HepG2 (cell line): ENCODE results near the gene SRGAP3. TPM values are rescaled to one million over a fixed set of nuclear protein-coding genes. Genes with fewer than 3 reads are reported as not detected.
A peak's percentile ranks its signal among the peaks of the same experiment; 100 is the strongest.

Source experiments
- CCDC6 ChIP-seq: sonication (generic); formaldehyde crosslinking; IDR thresholded peaks from 2 replicates; pipeline ENCODE4 v1.8.1; 2022; ENCODE audit warnings: mild to moderate bottlenecking, missing genetic modification reagents, moderate library complexity
- FIP1L1 ChIP-seq: fragments of 200-400 bp; formaldehyde crosslinking; IDR thresholded peaks from 2 replicates; pipeline ENCODE4 v1.6.1; 2018; ENCODE audit warnings: low read depth, mild to moderate bottlenecking, low read length, moderate library complexity, borderline replicate concordance; ENCODE audit not compliant: insufficient read depth
- HBP1 ChIP-seq: IDR thresholded peaks from 2 replicates; pipeline ENCODE4 v1.6.1; 2016; ENCODE audit warnings: low read depth, control low read depth
- HIVEP1 ChIP-seq: sonication (generic); formaldehyde crosslinking; IDR thresholded peaks from 2 replicates; pipeline ENCODE4 v1.4.0; 2020; ENCODE audit warnings: mild to moderate bottlenecking, missing genetic modification reagents
- HMG20B ChIP-seq: conservative IDR thresholded peaks from 2 replicates; pipeline ENCODE4 v1.6.1; 2016; ENCODE audit warnings: missing genetic modification reagents, missing compliant biosample characterization
- JUNB ChIP-seq: sonication (generic); formaldehyde crosslinking; IDR thresholded peaks from 2 replicates; pipeline ENCODE4 v1.8.0; 2022; ENCODE audit warnings: missing genetic modification reagents, mild to moderate bottlenecking, borderline replicate concordance
- NR2F6 ChIP-seq, 2 experiments: IDR thresholded peaks; 2 replicates each; pipeline ENCODE4 v1.6.1; 2016; ENCODE audit warnings: antibody characterized with exemption in 1 of 2, mild to moderate bottlenecking in 1 of 2
- SCMH1 ChIP-seq: sonication (generic); formaldehyde crosslinking; IDR thresholded peaks from 2 replicates; pipeline ENCODE4 v1.9.0; 2021; ENCODE audit warnings: missing genetic modification reagents, mild to moderate bottlenecking, borderline replicate concordance
- SKI ChIP-seq: fragments of 450-650 bp; IDR thresholded peaks from one replicate; pipeline ENCODE4 v1.6.1; 2018; ENCODE audit warnings: mild to moderate bottlenecking; ENCODE audit not compliant: partially characterized antibody
- ZNF407 ChIP-seq: sonication (generic); formaldehyde crosslinking; IDR thresholded peaks from one replicate; pipeline ENCODE4 v1.5.1; 2020; ENCODE audit warnings: mild to moderate bottlenecking, missing genetic modification reagents; ENCODE audit errors: not compliant biosample characterization
- ZNF605 ChIP-seq: sonication (generic); formaldehyde crosslinking; IDR thresholded peaks from 2 replicates; pipeline ENCODE4 v1.8.0; 2022; ENCODE audit warnings: mild to moderate bottlenecking, missing genetic modification reagents
- ZNF747 ChIP-seq: sonication (generic); formaldehyde crosslinking; IDR thresholded peaks from 2 replicates; pipeline ENCODE4 v1.8.1; 2023; ENCODE audit warnings: missing genetic modification reagents, mild to moderate bottlenecking, borderline replicate concordance
- ZNF773 ChIP-seq: sonication (generic); formaldehyde crosslinking; IDR thresholded peaks from 2 replicates; pipeline ENCODE4 v1.4.0; 2020; ENCODE audit warnings: missing genetic modification reagents, borderline replicate concordance
- polyA plus RNA-seq, 8 experiments: library from polyadenylated mRNA; depleted of rRNA in 3 of 8; stranded (reverse) in 7 of 8; unstranded in 1 of 8; fragments of >200 nt; fragmentation: Illumina TruSeq in 4 of 8; extraction: Trizol in 4 of 8; gene quantifications; 2 replicates each; pipeline versions ENCODE4 v1.2.1 to v1.2.3, GENCODE V29; 2011 to 2016; ENCODE audit warnings: low read depth in 4 of 8, missing spikeins in 1 of 8, mixed read lengths in 1 of 8; ENCODE audit not compliant: insufficient read depth in 1 of 8
- total RNA-seq, 5 experiments: library from RNA; depleted of rRNA; stranded (reverse); fragments of >200 nt; fragmentation: Illumina TruSeq; extraction: Trizol; gene quantifications; 2 replicates each; pipeline ENCODE4 v1.2.3, GENCODE V29; 2016; ENCODE audit warnings: low read depth in 1 of 5
- TF ChIP-seq, protein P1 (sequence below): sonication (generic); formaldehyde crosslinking; IDR thresholded peaks from 2 replicates; pipeline ENCODE4 v1.4.0; 2020; ENCODE audit warnings: missing genetic modification reagents, borderline replicate concordance
- TF ChIP-seq, protein P2 (sequence below): sonication (generic); formaldehyde crosslinking; IDR thresholded peaks from 2 replicates; pipeline ENCODE4 v1.8.1; 2023; ENCODE audit warnings: mild to moderate bottlenecking, missing genetic modification reagents

The SRGAP3 gene
- total and polyA plus RNA-seq, 2 of the 13 experiments (the other 11 are each of a cell fraction or from before 2014, with no cell fraction given): 1.2 to 1.4 TPM

DNA sequence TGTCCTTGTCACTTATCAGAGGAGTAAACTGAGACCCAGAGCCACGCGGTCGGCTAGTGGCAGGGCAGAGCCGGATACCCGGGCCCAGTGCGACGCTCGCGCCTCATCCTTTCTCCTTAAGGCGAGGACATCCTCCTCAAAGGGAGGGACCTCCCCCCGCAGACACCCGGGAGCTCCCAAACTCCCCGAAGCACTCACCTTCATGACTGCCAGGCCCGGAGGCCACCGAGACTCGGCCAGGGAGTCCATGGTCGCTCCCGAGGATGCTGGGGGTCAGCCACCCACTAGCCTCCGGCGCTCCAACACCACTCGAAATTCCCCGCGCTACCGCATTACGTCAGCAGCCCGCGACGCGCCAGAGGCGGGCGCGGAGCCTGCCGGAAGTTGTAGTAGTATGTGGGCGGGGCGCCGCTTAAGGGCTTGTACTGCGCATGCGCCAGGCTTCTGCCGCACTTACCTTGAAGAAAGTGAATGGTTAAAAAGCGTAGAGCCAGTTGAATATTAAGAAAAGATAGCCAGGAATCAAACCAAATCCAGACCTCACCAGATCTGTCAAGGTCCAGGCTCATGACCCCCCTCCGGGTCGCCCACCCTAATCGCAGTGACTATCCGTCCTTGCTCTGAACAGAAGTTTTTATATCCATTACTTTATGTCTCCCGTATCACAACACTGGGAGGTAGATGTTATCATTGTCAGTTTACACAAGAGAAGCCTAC lies 286.2 kb downstream of the SRGAP3 start, which contains the start of gene RAD18 (continued):
- TF ChIP-seq ZNF407 (CRISPR knock-in tag) (peak; percentile 57), SKI (no peak), SCMH1 (CRISPR knock-in tag) (no peak), HBP1 (peak; percentile 99), HMG20B (CRISPR knock-in tag) (no peak), ZNF747 (CRISPR knock-in tag) (peak; percentile 58; the same call in 1 of the 2 replicates), ZNF605 (CRISPR knock-in tag) (no peak), CCDC6 (peak; percentile 55), FIP1L1 (no peak), HIVEP1 (CRISPR knock-in tag) (0 out of 2 replicates have a peak, but pooled peaks have one; percentile 42), JUNB (no peak), NR2F6 (IDR thresholded peaks at IDR 0.05) (peak; percentile 21; the same call in 1 of the 2 replicates), NR2F6 (CRISPR knock-in tag; IDR thresholded peaks at IDR 0.05) (no peak; the same call in 1 of the 2 replicates), ZNF773 (CRISPR knock-in tag) (no peak)
- TF ChIP-seq, protein P1, sequence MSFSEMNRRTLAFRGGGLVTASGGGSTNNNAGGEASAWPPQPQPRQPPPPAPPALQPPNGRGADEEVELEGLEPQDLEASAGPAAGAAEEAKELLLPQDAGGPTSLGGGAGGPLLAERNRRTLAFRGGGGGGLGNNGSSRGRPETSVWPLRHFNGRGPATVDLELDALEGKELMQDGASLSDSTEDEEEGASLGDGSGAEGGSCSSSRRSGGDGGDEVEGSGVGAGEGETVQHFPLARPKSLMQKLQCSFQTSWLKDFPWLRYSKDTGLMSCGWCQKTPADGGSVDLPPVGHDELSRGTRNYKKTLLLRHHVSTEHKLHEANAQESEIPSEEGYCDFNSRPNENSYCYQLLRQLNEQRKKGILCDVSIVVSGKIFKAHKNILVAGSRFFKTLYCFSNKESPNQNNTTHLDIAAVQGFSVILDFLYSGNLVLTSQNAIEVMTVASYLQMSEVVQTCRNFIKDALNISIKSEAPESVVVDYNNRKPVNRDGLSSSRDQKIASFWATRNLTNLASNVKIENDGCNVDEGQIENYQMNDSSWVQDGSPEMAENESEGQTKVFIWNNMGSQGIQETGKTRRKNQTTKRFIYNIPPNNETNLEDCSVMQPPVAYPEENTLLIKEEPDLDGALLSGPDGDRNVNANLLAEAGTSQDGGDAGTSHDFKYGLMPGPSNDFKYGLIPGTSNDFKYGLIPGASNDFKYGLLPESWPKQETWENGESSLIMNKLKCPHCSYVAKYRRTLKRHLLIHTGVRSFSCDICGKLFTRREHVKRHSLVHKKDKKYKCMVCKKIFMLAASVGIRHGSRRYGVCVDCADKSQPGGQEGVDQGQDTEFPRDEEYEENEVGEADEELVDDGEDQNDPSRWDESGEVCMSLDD: no peak
- TF ChIP-seq, protein P2, sequence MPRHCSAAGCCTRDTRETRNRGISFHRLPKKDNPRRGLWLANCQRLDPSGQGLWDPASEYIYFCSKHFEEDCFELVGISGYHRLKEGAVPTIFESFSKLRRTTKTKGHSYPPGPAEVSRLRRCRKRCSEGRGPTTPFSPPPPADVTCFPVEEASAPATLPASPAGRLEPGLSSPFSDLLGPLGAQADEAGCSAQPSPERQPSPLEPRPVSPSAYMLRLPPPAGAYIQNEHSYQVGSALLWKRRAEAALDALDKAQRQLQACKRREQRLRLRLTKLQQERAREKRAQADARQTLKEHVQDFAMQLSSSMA: no peak
